ENCODE results near the gene SYDE2. TPM values are rescaled to one million over a fixed set of nuclear protein-coding genes. Genes with fewer than 3 reads are reported as not detected.
A peak's percentile ranks its signal among the peaks of the same experiment; 100 is the strongest.
"Not testable (repeated sequence)": the region's sequence is repeated elsewhere in the genome, so short reads cannot be mapped to it uniquely, and the experiment has no call there.

Gene SYDE2
- total RNA-seq, 1 donor = 10.7 TPM

- no peaks in the 10 kb centered on the region for H3K9me3 ChIP-seq (ENCODE audit: low read depth, low read length)
- peaks cover 19% of the 10 kb centered on the region for H3K4me1 ChIP-seq (ENCODE audit: insufficient read depth, low read length)
- H3K4me3 ChIP-seq (ENCODE audit: low read length) = peak overlapping the region; percentile 49
- peaks cover 52% of the 10 kb centered on the region for H3K27me3 ChIP-seq (ENCODE audit: insufficient read depth, low read length)
These were observed 951 bp downstream of the SYDE2 start for GRCh38 chr1:85199667-85200462.

GRCh38 chr1:85198864-85199263 lies 2.0 kb downstream of the SYDE2 start:
- Histone ChIP-seq H3K27me3 (ENCODE audit: insufficient read depth, low read length) (peaks cover 49% of the 10 kb centered on the region), H3K4me1 (ENCODE audit: insufficient read depth, low read length) (peaks cover 19% of the 10 kb centered on the region), H3K9me3 (ENCODE audit: low read depth, low read length) (no peaks in the 10 kb centered on the region), H3K4me3 (ENCODE audit: low read length) (no peak overlapping the region)

- Histone ChIP-seq H3K4me3 (ENCODE audit: low read length) (no peak overlapping the region), H3K4me1 (ENCODE audit: insufficient read depth, low read length) (peaks cover 11% of the 10 kb centered on the region), H3K27me3 (ENCODE audit: insufficient read depth, low read length) (peaks cover 24% of the 10 kb centered on the region), H3K9me3 (ENCODE audit: low read depth, low read length) (no peaks in the 10 kb centered on the region)
These were observed 4.5 kb downstream of the SYDE2 start for GRCh38 chr1:85196358-85196757.

- H3K27me3 ChIP-seq (ENCODE audit: insufficient read depth, low read length) = peaks cover 22% of the 10 kb centered on the region
- H3K9me3 ChIP-seq (ENCODE audit: low read depth, low read length) = no peaks in the 10 kb centered on the region
- no peak overlapping the region for H3K4me3 ChIP-seq (ENCODE audit: low read length)
- H3K4me1 ChIP-seq (ENCODE audit: insufficient read depth, low read length) = peaks cover 8% of the 10 kb centered on the region
These were observed 5.1 kb downstream of the SYDE2 start for GRCh38 chr1:85195703-85196102.

- H3K27me3 ChIP-seq (ENCODE audit: insufficient read depth, low read length); H3K4me1 ChIP-seq (ENCODE audit: insufficient read depth, low read length); H3K4me3 ChIP-seq (ENCODE audit: low read length); H3K9me3 ChIP-seq (ENCODE audit: low read depth, low read length): not testable (repeated sequence)
These were observed 8.7 kb downstream of the SYDE2 start for GRCh38 chr1:85192129-85192528.

- no peak overlapping the region for H3K4me3 ChIP-seq (ENCODE audit: low read length)
- no peaks in the 10 kb centered on the region for H3K27me3 ChIP-seq (ENCODE audit: insufficient read depth, low read length)
- no peaks in the 10 kb centered on the region for H3K9me3 ChIP-seq (ENCODE audit: low read depth, low read length)
- H3K4me1 ChIP-seq (ENCODE audit: insufficient read depth, low read length) = no peaks in the 10 kb centered on the region
These were observed 11.7 kb downstream of the SYDE2 start for GRCh38 chr1:85189120-85189519.

GRCh38 chr1:85188530-85188929 lies 12.3 kb downstream of the SYDE2 start:
- Histone ChIP-seq H3K9me3 (ENCODE audit: low read depth, low read length) (no peaks in the 10 kb centered on the region), H3K4me1 (ENCODE audit: insufficient read depth, low read length) (no peaks in the 10 kb centered on the region), H3K27me3 (ENCODE audit: insufficient read depth, low read length) (no peaks in the 10 kb centered on the region)

GRCh38 chr1:85187021-85187420 lies 13.8 kb downstream of the SYDE2 start:
- H3K27me3 ChIP-seq (ENCODE audit: insufficient read depth, low read length); H3K9me3 ChIP-seq (ENCODE audit: low read depth, low read length); H3K4me3 ChIP-seq (ENCODE audit: low read length); H3K4me1 ChIP-seq (ENCODE audit: insufficient read depth, low read length): not testable (repeated sequence)

More at GRCh38 chr1:85188530-85188929, 12.3 kb downstream of the SYDE2 start:
- H3K4me3 ChIP-seq (ENCODE audit: low read length) = no peak overlapping the region

GRCh38 chr1:85184245-85184644 lies 16.6 kb downstream of the SYDE2 start:
- Histone ChIP-seq H3K27me3 (ENCODE audit: insufficient read depth, low read length) (no peaks in the 10 kb centered on the region), H3K4me3 (ENCODE audit: low read length) (no peak overlapping the region)

GRCh38 chr1:85182700-85183099 lies 18.1 kb downstream of the SYDE2 start:
- H3K4me1 ChIP-seq (ENCODE audit: insufficient read depth, low read length) = no peaks in the 10 kb centered on the region
- no peak overlapping the region for H3K4me3 ChIP-seq (ENCODE audit: low read length)
- H3K9me3 ChIP-seq (ENCODE audit: low read depth, low read length) = no peaks in the 10 kb centered on the region
- H3K27me3 ChIP-seq (ENCODE audit: insufficient read depth, low read length) = no peaks in the 10 kb centered on the region

More at GRCh38 chr1:85184245-85184644, 16.6 kb downstream of the SYDE2 start:
- Histone ChIP-seq H3K4me1 (ENCODE audit: insufficient read depth, low read length) (no peaks in the 10 kb centered on the region), H3K9me3 (ENCODE audit: low read depth, low read length) (no peaks in the 10 kb centered on the region)

GRCh38 chr1:85180869-85181268 lies 19.9 kb downstream of the SYDE2 start:
- Histone ChIP-seq H3K9me3 (ENCODE audit: low read depth, low read length) (no peaks in the 10 kb centered on the region), H3K4me1 (ENCODE audit: insufficient read depth, low read length) (no peaks in the 10 kb centered on the region), H3K4me3 (ENCODE audit: low read length) (no peak overlapping the region), H3K27me3 (ENCODE audit: insufficient read depth, low read length) (no peaks in the 10 kb centered on the region)

GRCh38 chr1:85179522-85179921 lies 21.3 kb downstream of the SYDE2 start:
- H3K4me1 ChIP-seq (ENCODE audit: insufficient read depth, low read length) = no peaks in the 10 kb centered on the region
- H3K9me3 ChIP-seq (ENCODE audit: low read depth, low read length) = no peaks in the 10 kb centered on the region
- no peak overlapping the region for H3K4me3 ChIP-seq (ENCODE audit: low read length)
- no peaks in the 10 kb centered on the region for H3K27me3 ChIP-seq (ENCODE audit: insufficient read depth, low read length)

GRCh38 chr1:85178396-85178795 lies 22.4 kb downstream of the SYDE2 start:
- no peaks in the 10 kb centered on the region for H3K27me3 ChIP-seq (ENCODE audit: insufficient read depth, low read length)
- H3K4me3 ChIP-seq (ENCODE audit: low read length) = no peak overlapping the region
- no peaks in the 10 kb centered on the region for H3K9me3 ChIP-seq (ENCODE audit: low read depth, low read length)
- H3K4me1 ChIP-seq (ENCODE audit: insufficient read depth, low read length) = no peaks in the 10 kb centered on the region

- no peaks in the 10 kb centered on the region for H3K9me3 ChIP-seq (ENCODE audit: low read depth, low read length)
- no peaks in the 10 kb centered on the region for H3K27me3 ChIP-seq (ENCODE audit: insufficient read depth, low read length)
- H3K4me1 ChIP-seq (ENCODE audit: insufficient read depth, low read length) = no peaks in the 10 kb centered on the region
- H3K4me3 ChIP-seq (ENCODE audit: low read length) = no peak overlapping the region
These were observed 26.3 kb downstream of the SYDE2 start for GRCh38 chr1:85174503-85174902.

- H3K4me3 ChIP-seq (ENCODE audit: low read length) = no peak overlapping the region
- H3K9me3 ChIP-seq (ENCODE audit: low read depth, low read length) = no peaks in the 10 kb centered on the region
- no peaks in the 10 kb centered on the region for H3K27me3 ChIP-seq (ENCODE audit: insufficient read depth, low read length)
- H3K4me1 ChIP-seq (ENCODE audit: insufficient read depth, low read length) = no peaks in the 10 kb centered on the region
These were observed 28.0 kb downstream of the SYDE2 start for GRCh38 chr1:85172684-85173337.

GRCh38 chr1:85171721-85172120 lies 29.1 kb downstream of the SYDE2 start:
- H3K27me3 ChIP-seq (ENCODE audit: insufficient read depth, low read length) = no peaks in the 10 kb centered on the region
- H3K4me3 ChIP-seq (ENCODE audit: low read length) = no peak overlapping the region
- H3K9me3 ChIP-seq (ENCODE audit: low read depth, low read length) = no peaks in the 10 kb centered on the region
- no peaks in the 10 kb centered on the region for H3K4me1 ChIP-seq (ENCODE audit: insufficient read depth, low read length)
